Measurements from ENCODE around the gene GYS2.

DNA sequence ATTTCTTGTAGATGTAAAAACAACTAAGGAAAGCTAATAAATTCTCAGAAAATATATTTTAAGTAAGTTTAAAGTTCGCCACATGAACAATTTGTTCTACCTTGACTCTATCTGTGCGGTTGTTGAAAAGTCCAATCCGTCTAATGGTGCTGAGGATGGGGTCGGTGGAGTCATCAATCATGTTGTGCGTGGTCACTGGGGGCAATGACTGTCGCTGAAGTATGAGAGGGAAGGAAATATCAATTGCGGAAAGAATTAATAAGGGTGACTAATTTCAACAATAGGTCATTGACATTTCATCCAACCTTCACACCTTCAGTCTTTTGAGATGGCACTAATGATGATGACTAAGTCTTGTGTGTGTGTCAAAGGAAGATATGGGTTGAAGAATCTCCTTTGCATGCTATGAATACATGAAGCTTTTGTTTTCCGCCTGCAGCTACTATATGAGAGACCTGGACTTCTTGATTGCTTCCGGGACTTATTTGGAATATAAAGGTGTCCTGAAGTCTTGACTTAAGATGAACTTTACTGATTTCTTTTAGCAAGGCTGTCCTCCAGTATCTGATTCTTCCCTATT lies 46.5 kb downstream of the GYS2 start:
- TF ChIP-seq, protein P1, sequence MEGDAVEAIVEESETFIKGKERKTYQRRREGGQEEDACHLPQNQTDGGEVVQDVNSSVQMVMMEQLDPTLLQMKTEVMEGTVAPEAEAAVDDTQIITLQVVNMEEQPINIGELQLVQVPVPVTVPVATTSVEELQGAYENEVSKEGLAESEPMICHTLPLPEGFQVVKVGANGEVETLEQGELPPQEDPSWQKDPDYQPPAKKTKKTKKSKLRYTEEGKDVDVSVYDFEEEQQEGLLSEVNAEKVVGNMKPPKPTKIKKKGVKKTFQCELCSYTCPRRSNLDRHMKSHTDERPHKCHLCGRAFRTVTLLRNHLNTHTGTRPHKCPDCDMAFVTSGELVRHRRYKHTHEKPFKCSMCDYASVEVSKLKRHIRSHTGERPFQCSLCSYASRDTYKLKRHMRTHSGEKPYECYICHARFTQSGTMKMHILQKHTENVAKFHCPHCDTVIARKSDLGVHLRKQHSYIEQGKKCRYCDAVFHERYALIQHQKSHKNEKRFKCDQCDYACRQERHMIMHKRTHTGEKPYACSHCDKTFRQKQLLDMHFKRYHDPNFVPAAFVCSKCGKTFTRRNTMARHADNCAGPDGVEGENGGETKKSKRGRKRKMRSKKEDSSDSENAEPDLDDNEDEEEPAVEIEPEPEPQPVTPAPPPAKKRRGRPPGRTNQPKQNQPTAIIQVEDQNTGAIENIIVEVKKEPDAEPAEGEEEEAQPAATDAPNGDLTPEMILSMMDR (conservative IDR thresholded peaks at IDR 0.05; ENCODE audit: low read length): no peak
- no peak for TF ChIP-seq EZH2phosphoT487 (IDR thresholded peaks at IDR 0.05; ENCODE audit: borderline replicate concordance)
